HepG2 (cell line): ENCODE data around the gene MTHFR. TPM values are rescaled to one million over a fixed set of nuclear protein-coding genes. Genes with fewer than 3 reads are reported as not detected.
A peak's percentile ranks its signal among the peaks of the same experiment; 100 is the strongest.

Source experiments
- AGO1 ChIP-seq: fragments of 200-400 bp; formaldehyde crosslinking; IDR thresholded peaks from 2 replicates; pipeline ENCODE4 v1.6.1; 2017; ENCODE audit warnings: mild to moderate bottlenecking, low read depth, low read length, moderate library complexity; ENCODE audit not compliant: poor library complexity, severe bottlenecking
- EHMT2 ChIP-seq: fragments of 200-600 bp; sonication (generic); IDR thresholded peaks from 2 replicates; pipeline ENCODE4 v1.7.0; 2017; ENCODE audit warnings: antibody characterized with exemption, low read depth, low read length, borderline replicate concordance
- HDAC1 ChIP-seq: sonication (generic); formaldehyde crosslinking; IDR thresholded peaks from 2 replicates; pipeline ENCODE4 v1.5.1; 2020; ENCODE audit warnings: mild to moderate bottlenecking, missing genetic modification reagents
- HOXA7 ChIP-seq: sonication (generic); formaldehyde crosslinking; IDR thresholded peaks from 2 replicates; pipeline ENCODE4 v1.8.1; 2022; ENCODE audit warnings: mild to moderate bottlenecking, missing genetic modification reagents, moderate library complexity
- JUNB ChIP-seq: sonication (generic); formaldehyde crosslinking; IDR thresholded peaks from 2 replicates; pipeline ENCODE4 v1.8.0; 2022; ENCODE audit warnings: missing genetic modification reagents, mild to moderate bottlenecking, borderline replicate concordance
- KAT2B ChIP-seq: fragments of 150-350 bp; IDR thresholded peaks from 2 replicates; pipeline ENCODE4 v1.6.1; 2014; ENCODE audit warnings: low read depth, low read length, borderline replicate concordance
- KAT8 ChIP-seq: IDR thresholded peaks from 2 replicates; pipeline ENCODE4 v1.6.1; 2016; ENCODE audit warnings: missing genetic modification reagents, missing compliant biosample characterization
- KLF11 ChIP-seq: IDR thresholded peaks from 2 replicates; pipeline ENCODE4 v1.6.1; 2016; ENCODE audit warnings: missing compliant biosample characterization
- MTF1 ChIP-seq: sonication (generic); formaldehyde crosslinking; IDR thresholded peaks from 2 replicates; pipeline ENCODE4 v1.5.0; 2020; ENCODE audit warnings: missing genetic modification reagents
- NFATC3 ChIP-seq: sonication (generic); formaldehyde crosslinking; IDR thresholded peaks from 2 replicates; pipeline ENCODE4 v1.5.1; 2020; ENCODE audit warnings: mild to moderate bottlenecking, missing genetic modification reagents
- RAD21 ChIP-seq: fragments of 450-650 bp; formaldehyde crosslinking; IDR thresholded peaks from 2 replicates; pipeline ENCODE4 v1.5.0; 2020; ENCODE audit warnings: mild to moderate bottlenecking
- RAD51 ChIP-seq: fragments of 450-650 bp; IDR thresholded peaks from 2 replicates; pipeline ENCODE4 v1.6.1; 2016; ENCODE audit warnings: borderline replicate concordance
- SIN3B ChIP-seq: fragments of 150-350 bp; IDR thresholded peaks from 2 replicates; pipeline ENCODE4 v1.6.1; 2014; ENCODE audit warnings: low read length
- SMAD1 ChIP-seq: sonication (generic); formaldehyde crosslinking; IDR thresholded peaks from 2 replicates; pipeline ENCODE4 v1.4.0; 2020; ENCODE audit warnings: missing genetic modification reagents, low read depth, mild to moderate bottlenecking, borderline replicate concordance
- ZFP36 ChIP-seq: fragments of 150-350 bp; IDR thresholded peaks from 2 replicates; pipeline ENCODE4 v1.6.1; 2018; ENCODE audit warnings: borderline replicate concordance, low read length, low read depth; ENCODE audit not compliant: partially characterized antibody
- ZMAT3 ChIP-seq: sonication (generic); formaldehyde crosslinking; conservative IDR thresholded peaks from 2 replicates; pipeline ENCODE4 v1.7.0; 2021; ENCODE audit warnings: missing genetic modification reagents
- ZNF484 ChIP-seq: sonication (generic); formaldehyde crosslinking; IDR thresholded peaks from 2 replicates; pipeline ENCODE4 v1.5.1; 2020; ENCODE audit warnings: mild to moderate bottlenecking, low read depth, missing genetic modification reagents, borderline replicate concordance
- ZNF570 ChIP-seq: sonication (generic); formaldehyde crosslinking; IDR thresholded peaks from 2 replicates; pipeline ENCODE4 v1.4.0; 2020; ENCODE audit warnings: mild to moderate bottlenecking, missing genetic modification reagents, borderline replicate concordance
- ZNF614 ChIP-seq: IDR thresholded peaks from 2 replicates; pipeline ENCODE4 v1.6.1; 2018; ENCODE audit warnings: missing biosample characterization, missing genetic modification reagents, inconsistent platforms, borderline replicate concordance
- ZNF703 ChIP-seq: sonication (generic); formaldehyde crosslinking; IDR thresholded peaks from 2 replicates; pipeline ENCODE4 v1.5.1; 2020; ENCODE audit warnings: missing genetic modification reagents, mild to moderate bottlenecking, moderate library complexity, borderline replicate concordance
- polyA plus RNA-seq, 8 experiments: library from polyadenylated mRNA; depleted of rRNA in 3 of 8; stranded (reverse) in 7 of 8; unstranded in 1 of 8; fragments of >200 nt; fragmentation: Illumina TruSeq in 4 of 8; extraction: Trizol in 4 of 8; gene quantifications; 2 replicates each; pipeline versions ENCODE4 v1.2.1 to v1.2.3, GENCODE V29; 2011 to 2016; ENCODE audit warnings: low read depth in 4 of 8, missing spikeins in 1 of 8, mixed read lengths in 1 of 8; ENCODE audit not compliant: insufficient read depth in 1 of 8
- total RNA-seq, 5 experiments: library from RNA; depleted of rRNA; stranded (reverse); fragments of >200 nt; fragmentation: Illumina TruSeq; extraction: Trizol; gene quantifications; 2 replicates each; pipeline ENCODE4 v1.2.3, GENCODE V29; 2016; ENCODE audit warnings: low read depth in 1 of 5
- TF ChIP-seq, protein P1 (sequence below): sonication (generic); formaldehyde crosslinking; IDR thresholded peaks from 2 replicates; pipeline ENCODE4 v1.5.0; 2020; ENCODE audit warnings: mild to moderate bottlenecking, missing genetic modification reagents
- TF ChIP-seq, protein P2 (sequence below): IDR thresholded peaks from 2 replicates; pipeline ENCODE4 v1.6.1; 2016; ENCODE audit warnings: missing genetic modification reagents, missing compliant biosample characterization
- TF ChIP-seq, protein P3 (sequence below): IDR thresholded peaks from 2 replicates; pipeline ENCODE4 v1.6.1; 2018; ENCODE audit warnings: missing genetic modification reagents
- TF ChIP-seq, protein P4 (sequence below): sonication (generic); formaldehyde crosslinking; IDR thresholded peaks from 2 replicates; pipeline ENCODE4 v1.4.0; 2020; ENCODE audit warnings: missing genetic modification reagents, borderline replicate concordance

Gene MTHFR
- total and polyA plus RNA-seq, 2 of the 13 experiments (the other 11 are each of a cell fraction or from before 2014, with no cell fraction given): 3.8 to 8.2 TPM

DNA sequence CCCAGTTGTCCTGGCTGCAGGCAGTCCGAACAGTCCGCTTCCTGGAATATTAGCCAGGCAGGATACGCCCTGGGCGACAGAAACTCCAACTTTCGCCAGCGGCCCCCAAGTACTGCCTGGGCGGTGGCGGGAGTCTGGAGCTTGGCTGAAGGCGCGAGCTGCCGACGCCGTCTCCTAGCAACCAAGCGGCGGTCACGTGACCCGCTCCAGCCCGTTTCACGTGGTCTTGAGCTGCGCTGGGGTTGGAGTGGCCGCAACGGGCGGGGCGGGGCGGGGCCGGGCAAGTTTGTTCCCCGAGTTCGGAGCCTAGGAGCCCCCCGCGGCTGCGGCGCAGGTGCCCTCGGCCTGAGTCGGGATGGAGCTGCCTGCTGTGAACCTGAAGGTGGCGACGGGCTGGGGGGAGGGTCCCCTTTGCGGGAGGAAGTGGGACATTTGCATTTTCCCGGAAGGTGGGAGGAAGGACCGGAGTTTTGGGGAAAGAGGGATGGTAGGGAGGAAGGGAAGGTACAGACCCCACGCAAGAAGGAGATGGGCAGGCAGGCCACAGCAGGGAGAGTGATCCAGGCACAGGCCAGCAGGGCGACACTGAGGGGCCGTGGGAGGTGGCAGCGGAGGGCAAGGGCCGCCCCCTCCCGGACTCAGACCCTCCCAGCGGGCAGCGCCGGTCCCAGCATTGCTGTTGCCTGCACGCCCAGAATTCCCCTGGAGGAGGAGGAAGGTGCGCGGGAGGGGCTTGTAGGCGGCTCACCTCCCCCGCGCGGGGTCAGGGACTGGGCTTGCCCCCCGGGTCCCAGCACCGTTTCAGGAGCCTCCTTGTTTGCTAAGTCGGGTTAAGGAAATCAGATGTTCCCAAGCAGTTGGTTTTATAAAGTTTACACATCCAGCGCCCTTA, 69.7 kb downstream of the MTHFR start, which contains the start of gene AGTRAP (continued):
- TF ChIP-seq AGO1 (peak; percentile 35), EHMT2 (no peak), ZMAT3 (CRISPR knock-in tag) (no peak), KAT8 (CRISPR knock-in tag) (peak; percentile 29; the same call in 1 of the 2 replicates), ZNF484 (no peak), NFATC3 (CRISPR knock-in tag) (no peak), ZNF570 (CRISPR knock-in tag) (no peak), HOXA7 (CRISPR knock-in tag) (no peak), MTF1 (CRISPR knock-in tag) (no peak), ZNF614 (CRISPR knock-in tag) (no peak), KLF11 (no peak; the same call in 1 of the 2 replicates), SMAD1 (CRISPR knock-in tag) (peak; percentile 64; the same call in 1 of the 2 replicates), RAD51 (peak; percentile 98), HDAC1 (CRISPR knock-in tag) (peak; percentile 84), ZNF703 (CRISPR knock-in tag) (no peak), JUNB (no peak), SIN3B (no peak), ZFP36 (no peak), RAD21 (CRISPR knock-in tag) (no peak), KAT2B (no peak)
- TF ChIP-seq, protein P1, sequence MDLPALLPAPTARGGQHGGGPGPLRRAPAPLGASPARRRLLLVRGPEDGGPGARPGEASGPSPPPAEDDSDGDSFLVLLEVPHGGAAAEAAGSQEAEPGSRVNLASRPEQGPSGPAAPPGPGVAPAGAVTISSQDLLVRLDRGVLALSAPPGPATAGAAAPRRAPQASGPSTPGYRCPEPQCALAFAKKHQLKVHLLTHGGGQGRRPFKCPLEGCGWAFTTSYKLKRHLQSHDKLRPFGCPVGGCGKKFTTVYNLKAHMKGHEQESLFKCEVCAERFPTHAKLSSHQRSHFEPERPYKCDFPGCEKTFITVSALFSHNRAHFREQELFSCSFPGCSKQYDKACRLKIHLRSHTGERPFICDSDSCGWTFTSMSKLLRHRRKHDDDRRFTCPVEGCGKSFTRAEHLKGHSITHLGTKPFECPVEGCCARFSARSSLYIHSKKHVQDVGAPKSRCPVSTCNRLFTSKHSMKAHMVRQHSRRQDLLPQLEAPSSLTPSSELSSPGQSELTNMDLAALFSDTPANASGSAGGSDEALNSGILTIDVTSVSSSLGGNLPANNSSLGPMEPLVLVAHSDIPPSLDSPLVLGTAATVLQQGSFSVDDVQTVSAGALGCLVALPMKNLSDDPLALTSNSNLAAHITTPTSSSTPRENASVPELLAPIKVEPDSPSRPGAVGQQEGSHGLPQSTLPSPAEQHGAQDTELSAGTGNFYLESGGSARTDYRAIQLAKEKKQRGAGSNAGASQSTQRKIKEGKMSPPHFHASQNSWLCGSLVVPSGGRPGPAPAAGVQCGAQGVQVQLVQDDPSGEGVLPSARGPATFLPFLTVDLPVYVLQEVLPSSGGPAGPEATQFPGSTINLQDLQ (CRISPR knock-in tag): no peak
- TF ChIP-seq, protein P2, sequence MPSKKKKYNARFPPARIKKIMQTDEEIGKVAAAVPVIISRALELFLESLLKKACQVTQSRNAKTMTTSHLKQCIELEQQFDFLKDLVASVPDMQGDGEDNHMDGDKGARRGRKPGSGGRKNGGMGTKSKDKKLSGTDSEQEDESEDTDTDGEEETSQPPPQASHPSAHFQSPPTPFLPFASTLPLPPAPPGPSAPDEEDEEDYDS (CRISPR knock-in tag): no peak
- TF ChIP-seq, protein P3, sequence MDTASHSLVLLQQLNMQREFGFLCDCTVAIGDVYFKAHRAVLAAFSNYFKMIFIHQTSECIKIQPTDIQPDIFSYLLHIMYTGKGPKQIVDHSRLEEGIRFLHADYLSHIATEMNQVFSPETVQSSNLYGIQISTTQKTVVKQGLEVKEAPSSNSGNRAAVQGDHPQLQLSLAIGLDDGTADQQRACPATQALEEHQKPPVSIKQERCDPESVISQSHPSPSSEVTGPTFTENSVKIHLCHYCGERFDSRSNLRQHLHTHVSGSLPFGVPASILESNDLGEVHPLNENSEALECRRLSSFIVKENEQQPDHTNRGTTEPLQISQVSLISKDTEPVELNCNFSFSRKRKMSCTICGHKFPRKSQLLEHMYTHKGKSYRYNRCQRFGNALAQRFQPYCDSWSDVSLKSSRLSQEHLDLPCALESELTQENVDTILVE: no peak
- TF ChIP-seq, protein P4, sequence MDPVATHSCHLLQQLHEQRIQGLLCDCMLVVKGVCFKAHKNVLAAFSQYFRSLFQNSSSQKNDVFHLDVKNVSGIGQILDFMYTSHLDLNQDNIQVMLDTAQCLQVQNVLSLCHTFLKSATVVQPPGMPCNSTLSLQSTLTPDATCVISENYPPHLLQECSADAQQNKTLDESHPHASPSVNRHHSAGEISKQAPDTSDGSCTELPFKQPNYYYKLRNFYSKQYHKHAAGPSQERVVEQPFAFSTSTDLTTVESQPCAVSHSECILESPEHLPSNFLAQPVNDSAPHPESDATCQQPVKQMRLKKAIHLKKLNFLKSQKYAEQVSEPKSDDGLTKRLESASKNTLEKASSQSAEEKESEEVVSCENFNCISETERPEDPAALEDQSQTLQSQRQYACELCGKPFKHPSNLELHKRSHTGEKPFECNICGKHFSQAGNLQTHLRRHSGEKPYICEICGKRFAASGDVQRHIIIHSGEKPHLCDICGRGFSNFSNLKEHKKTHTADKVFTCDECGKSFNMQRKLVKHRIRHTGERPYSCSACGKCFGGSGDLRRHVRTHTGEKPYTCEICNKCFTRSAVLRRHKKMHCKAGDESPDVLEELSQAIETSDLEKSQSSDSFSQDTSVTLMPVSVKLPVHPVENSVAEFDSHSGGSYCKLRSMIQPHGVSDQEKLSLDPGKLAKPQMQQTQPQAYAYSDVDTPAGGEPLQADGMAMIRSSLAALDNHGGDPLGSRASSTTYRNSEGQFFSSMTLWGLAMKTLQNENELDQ (CRISPR knock-in tag): no peak
